Stimulated activated CD8-positive, alpha-beta memory T cell treated with anti-CD3 and anti-CD28 coated beads, Interleukin-4, amount 100 ng/mL, for 48 hours (primary cell): Measurements from ENCODE around the gene SLC39A6.
A peak's percentile ranks its signal among the peaks of the same experiment; 100 is the strongest.
"Not testable (repeated sequence)": the region's sequence is repeated elsewhere in the genome, so short reads cannot be mapped to it uniquely, and the experiment has no call there.

Experiments used
- DNase-seq: peaks from one replicate; pipeline ENCODE4 v3.0.0-alpha.2; 2020

The SLC39A6 gene

GRCh38 chr18:36129300-36130038 is at the start of gene SLC39A6, which contains the start of gene ELP2:
SLC39A6 (minus strand) TSS chr18:36129340; CDS start chr18:36127007, 2,333 bp downstream.
ELP2 (plus strand) TSS chr18:36129899; CDS start chr18:36129934, 35 bp downstream.
- peak; percentile 97 for DNase-seq

GRCh38 chr18:36177913-36178312 is 48.8 kb upstream of the SLC39A6 start:
- DNase-seq = no peak

- DNase-seq = no peak
Observed at GRCh38 chr18:36176711-36177110, 47.6 kb upstream of the SLC39A6 start.

GRCh38 chr18:36176177-36176584 is 47.0 kb upstream of the SLC39A6 start:
- no peak for DNase-seq

GRCh38 chr18:36175481-36175880 is 46.3 kb upstream of the SLC39A6 start:
- no peak for DNase-seq

- DNase-seq = no peak
Observed at GRCh38 chr18:36169938-36170337, 40.8 kb upstream of the SLC39A6 start.

- DNase-seq = not testable (repeated sequence)
Observed at GRCh38 chr18:36168296-36168695, 39.2 kb upstream of the SLC39A6 start.

- no peak for DNase-seq
Observed at GRCh38 chr18:36167692-36168218, 38.6 kb upstream of the SLC39A6 start.

- DNase-seq = no peak
Observed at GRCh38 chr18:36162981-36163380, 33.8 kb upstream of the SLC39A6 start.

DNA sequence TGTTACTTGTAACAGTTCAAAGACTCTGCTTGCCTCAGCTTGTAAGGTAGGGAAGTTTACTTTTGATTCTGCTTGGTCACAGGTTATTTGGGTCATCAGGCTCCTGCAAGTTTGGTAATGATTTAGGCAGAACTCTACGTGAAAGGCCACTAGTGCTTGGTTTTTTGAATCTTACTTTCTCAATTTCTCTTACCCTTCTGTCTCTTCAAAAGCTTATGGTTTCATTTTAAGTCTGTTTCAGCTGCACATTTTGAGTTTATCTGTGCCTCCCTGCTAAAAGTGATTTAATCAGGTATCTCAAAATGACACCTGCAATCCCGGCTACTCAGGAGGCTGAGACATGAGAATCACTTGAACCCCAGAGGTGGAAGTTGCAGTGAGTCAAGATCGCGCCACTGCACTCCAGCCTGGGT is 31.8 kb upstream of the SLC39A6 start:
- DNase-seq = no peak

GRCh38 chr18:36158266-36158867 is 29.2 kb upstream of the SLC39A6 start:
- DNase-seq = no peak

GRCh38 chr18:36157441-36157840 is 28.3 kb upstream of the SLC39A6 start:
- DNase-seq = no peak

DNA sequence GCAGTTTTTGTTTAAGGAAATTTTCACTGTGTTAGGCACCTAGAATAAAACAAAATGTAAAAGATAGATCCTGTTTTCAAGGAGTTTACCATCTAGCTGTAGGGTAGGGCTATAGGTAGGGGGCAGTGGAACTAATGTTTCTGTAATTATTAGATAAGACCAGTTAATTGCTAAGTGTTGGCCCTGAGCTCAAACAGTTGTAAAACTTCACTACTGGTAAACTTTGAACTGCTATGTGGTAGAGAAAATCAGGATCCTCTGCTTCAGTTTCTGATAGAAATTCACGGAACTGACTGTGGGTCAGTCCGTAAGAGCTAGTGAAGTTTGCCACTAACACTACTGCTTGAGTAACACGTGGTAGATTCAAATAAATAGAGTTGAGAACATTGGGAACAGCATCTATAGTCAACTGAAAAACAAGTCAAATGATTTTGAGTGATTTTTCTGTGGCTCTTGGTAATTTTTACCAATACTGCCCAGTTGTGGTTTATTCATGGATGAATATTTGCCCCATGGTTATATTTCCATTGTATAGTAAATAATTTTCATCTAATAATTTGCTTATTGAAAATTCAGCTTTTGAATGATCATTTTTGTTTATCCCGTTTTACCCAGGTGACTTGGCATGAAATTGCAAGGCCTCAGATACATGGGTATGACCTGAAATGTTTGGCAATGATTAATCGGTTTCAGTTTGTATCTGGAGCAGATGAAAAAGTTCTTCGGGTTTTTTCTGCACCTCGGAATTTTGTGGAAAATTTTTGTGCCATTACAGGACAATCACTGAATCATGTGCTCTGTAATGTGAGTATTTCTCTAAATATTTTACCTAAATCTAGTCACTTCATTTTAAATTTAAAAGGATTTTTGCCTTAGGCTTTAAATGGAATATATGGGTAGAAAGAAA is 27.0 kb upstream of the SLC39A6 start:
- DNase-seq = no peak

GRCh38 chr18:36153771-36154170 is 24.6 kb upstream of the SLC39A6 start:
- DNase-seq = no peak

DNA sequence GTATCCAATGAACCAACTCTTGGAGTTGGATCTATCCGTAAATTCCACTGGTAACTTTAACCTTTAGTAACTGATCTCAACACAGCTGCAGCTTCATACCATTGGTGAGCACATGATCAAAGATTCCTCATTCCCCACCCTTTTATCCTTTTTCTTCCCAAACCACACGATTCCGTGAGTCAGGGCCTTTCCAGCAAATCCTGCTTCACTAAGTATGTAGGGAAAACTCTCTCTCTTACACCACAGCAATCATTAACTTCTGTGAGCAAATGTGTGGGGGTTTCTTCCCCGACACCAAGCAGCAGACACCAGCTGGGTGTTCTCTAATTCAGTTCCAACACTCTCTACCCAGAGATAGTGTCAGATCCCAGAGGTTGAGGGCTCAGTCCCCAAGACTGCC is 24.1 kb upstream of the SLC39A6 start:
- DNase-seq = no peak

DNA sequence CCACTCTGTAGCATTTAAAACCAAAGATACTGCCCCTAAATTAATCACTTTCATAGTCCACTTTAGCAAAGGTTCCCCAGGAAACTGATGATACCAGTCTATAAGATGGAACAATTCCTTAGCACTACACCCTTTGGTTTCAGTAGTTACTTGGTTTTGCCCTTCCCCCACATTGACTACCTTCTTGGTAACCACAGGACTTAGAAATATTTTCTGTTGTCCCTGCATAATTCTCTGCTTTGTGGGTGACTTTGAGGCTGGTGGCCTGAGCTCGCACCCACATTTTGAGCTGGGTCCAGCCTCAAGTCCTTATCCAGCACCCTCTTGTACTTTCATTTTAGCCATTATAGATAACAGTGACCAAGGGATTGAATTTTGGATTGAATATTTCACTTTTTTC is 23.6 kb upstream of the SLC39A6 start:
- no peak for DNase-seq

GRCh38 chr18:36149514-36150289 is 20.6 kb upstream of the SLC39A6 start:
- no peak for DNase-seq

DNA sequence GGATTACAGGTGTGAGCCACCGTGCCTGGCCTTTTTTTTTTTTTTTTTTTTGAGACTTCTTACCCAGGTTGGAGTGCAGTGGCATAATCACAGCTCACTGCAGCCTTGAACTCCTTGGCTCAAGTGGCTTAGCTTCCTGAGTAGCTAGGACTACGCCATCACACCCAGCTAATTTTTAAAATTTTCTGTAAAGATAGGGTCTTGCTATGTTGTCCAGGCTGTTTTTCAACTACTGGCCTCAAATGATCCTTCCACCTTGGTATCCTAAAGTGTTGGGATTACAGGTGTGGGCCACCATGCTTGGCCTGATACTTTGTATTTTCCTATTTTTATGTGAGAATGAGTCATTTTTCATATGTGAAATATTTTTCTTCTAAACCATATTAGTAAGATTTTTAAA is 14.3 kb upstream of the SLC39A6 start:
- no peak for DNase-seq

GRCh38 chr18:36142751-36143150 is 13.6 kb upstream of the SLC39A6 start:
- no peak for DNase-seq

- no peak for DNase-seq
Observed at GRCh38 chr18:36141576-36141975, 12.4 kb upstream of the SLC39A6 start.

DNA sequence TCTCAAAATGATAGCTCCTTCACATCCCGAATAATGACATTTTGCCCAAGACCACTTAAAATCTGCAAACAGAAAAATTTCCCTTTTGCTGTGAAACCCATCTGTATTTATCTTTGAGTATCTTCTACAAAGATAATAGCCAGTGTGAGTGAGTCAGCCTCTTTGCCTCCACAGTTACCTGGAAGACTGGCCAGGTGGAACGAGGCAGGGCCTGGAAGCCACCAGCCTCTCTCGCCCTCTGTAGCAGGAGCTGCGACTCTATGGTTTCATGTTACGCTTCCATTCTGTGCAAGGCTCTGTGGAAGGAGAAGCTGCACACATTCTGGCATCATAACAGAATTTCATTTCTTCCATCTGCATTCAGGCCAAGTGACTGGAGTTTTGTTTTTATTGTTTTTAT is 10.1 kb upstream of the SLC39A6 start:
- DNase-seq = no peak

DNA sequence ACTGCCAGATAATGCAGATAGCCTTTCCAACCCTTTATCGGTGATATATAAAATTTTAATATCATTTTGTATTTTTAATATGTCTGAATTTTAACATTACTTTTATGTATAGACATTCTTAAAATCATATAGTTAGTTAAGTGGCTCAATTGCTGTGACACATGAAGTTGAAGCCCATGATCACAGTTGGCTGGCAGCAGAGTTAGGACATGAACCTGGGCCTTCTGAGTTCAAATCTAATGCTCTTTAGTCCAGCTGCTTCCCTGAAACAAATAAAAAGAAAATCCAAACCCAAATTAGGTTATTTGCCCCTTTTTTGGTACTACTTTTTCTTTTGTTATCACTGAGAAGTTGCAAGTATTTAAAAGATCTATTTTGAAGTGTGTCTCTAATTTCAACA is 6.1 kb upstream of the SLC39A6 start:
- no peak for DNase-seq
